ENCODE measurements around the gene C1QC.

DNA sequence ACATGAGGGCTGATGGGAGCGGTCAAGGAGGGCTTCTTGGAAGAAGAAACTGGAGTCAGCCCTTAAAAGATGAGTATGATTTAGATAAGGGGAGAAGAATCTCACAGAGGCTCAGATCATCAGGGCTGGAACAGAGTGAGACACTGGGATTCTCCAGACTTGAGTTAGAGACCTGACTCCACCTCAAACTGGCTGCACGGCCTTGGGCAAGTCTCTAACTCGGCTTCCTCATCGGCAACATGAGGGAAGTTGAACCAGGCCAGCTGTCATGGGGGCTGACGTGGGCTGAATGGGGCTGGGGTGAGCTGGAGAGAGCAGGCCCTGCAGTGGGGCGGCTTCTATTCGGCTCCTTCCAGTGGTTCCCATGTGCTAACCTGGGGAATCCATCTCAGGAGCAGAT, 2.5 kb downstream of the C1QC start:
- TF ChIP-seq POLR2A (IDR thresholded peaks at IDR 0.05; ENCODE audit: low read depth, low read length), result no peak
- no peak for TF ChIP-seq POLR2AphosphoS5 (IDR thresholded peaks at IDR 0.05; ENCODE audit: low read depth, low read length)
